Gastrocnemius medialis (tissue), 4 donors: ENCODE data around the gene DNM2. TPM values are rescaled to one million over a fixed set of nuclear protein-coding genes. Genes with fewer than 3 reads are reported as not detected.

Source experiments
- ATAC-seq, 2 donors: fragments of 150-250 bp; one replicate each; pipeline ENCODE4 v1.9.1; 2016
- DNase-seq, 2 donors: peaks; one replicate each; pipeline ENCODE4 v3.0.0-alpha.2; 2019
- H3K27ac ChIP-seq, 4 donors: fragments of 200-600 bp; sonication (generic); 1 replicate in 1 of 4; 2 replicates in 3 of 4; pipeline ENCODE4 v1.5.1; 2016 to 2018; ENCODE audit warnings: mild to moderate bottlenecking in 2 of 4, moderate library complexity in 1 of 4
- H3K27me3 ChIP-seq, 3 donors: fragments of 200-600 bp; sonication (generic) in 2 of 3; 1 replicate in 1 of 3; 2 replicates in 2 of 3; pipeline versions ENCODE4 v1.5.1 to v1.6.0; 2016 to 2019; ENCODE audit warnings: mild to moderate bottlenecking in 1 of 3, moderate library complexity in 1 of 3
- H3K36me3 ChIP-seq, 2 donors: fragments of 200-600 bp; sonication (generic) in 1 of 2; one replicate each; pipeline ENCODE4 v1.5.1; 2017 to 2018
- H3K4me1 ChIP-seq, 2 donors: fragments of 200-600 bp; sonication (generic) in 1 of 2; one replicate each; pipeline ENCODE4 v1.5.1; 2016 to 2017; ENCODE audit warnings: mild to moderate bottlenecking in 2 of 2
- H3K4me3 ChIP-seq, 4 donors: fragments of 200-600 bp; sonication (generic) in 3 of 4; 1 replicate in 1 of 4; 2 replicates in 3 of 4; pipeline ENCODE4 v1.5.1; 2016 to 2019; ENCODE audit warnings: mild to moderate bottlenecking in 2 of 4
- H3K9me3 ChIP-seq, 3 donors: fragments of 200-600 bp; sonication (generic) in 2 of 3; 1 replicate in 1 of 3; 2 replicates in 2 of 3; pipeline ENCODE4 v1.5.1; 2016 to 2019
- POLR2A ChIP-seq, 2 donors: fragments of 450-650 bp; IDR thresholded peaks; one replicate each; pipeline ENCODE4 v1.6.1; 2017; ENCODE audit warnings: antibody characterized with exemption in 2 of 2, mild to moderate bottlenecking in 2 of 2, moderate library complexity in 2 of 2
- in situ Hi-C, 4 donors: fragments of 200-750 bp; cut with MboI; loops; one replicate each; pipeline versions ENCODE4 v1.15.0 to v1.8.0; 2017; ENCODE audit warnings: low sequenced_read_pairs in 4 of 4
- intact Hi-C: fragments of 100-400 bp; cut with DNase I; formaldehyde crosslinking; loops from one replicate; pipeline ENCODE4 v1.15.1; 2023; ENCODE audit warnings: low total_unique reads
- total RNA-seq, 4 donors: library from RNA; depleted of rRNA; stranded (reverse); fragments of >200 nt; gene quantifications; one replicate each; pipeline versions ENCODE4 v1.1.0 to v1.2.3, GENCODE V29; 2016
- TF ChIP-seq, protein P1 (sequence below), 5 experiments: fragments of 450-650 bp in 3 of 5; fragments of 200-600 bp in 2 of 5; sonication (generic) in 2 of 5; IDR thresholded peaks in 4 of 5; conservative IDR thresholded peaks in 1 of 5; 1 replicate in 4 of 5; 2 replicates in 1 of 5; pipeline ENCODE4 v1.5.1; 2016 to 2019; ENCODE audit warnings: antibody characterized with exemption in 5 of 5, mild to moderate bottlenecking in 3 of 5, moderate library complexity in 3 of 5

Gene DNM2
- total RNA-seq, 4 donors from 2014 or later = 76.2 to 131 (median 108) TPM

DNA sequence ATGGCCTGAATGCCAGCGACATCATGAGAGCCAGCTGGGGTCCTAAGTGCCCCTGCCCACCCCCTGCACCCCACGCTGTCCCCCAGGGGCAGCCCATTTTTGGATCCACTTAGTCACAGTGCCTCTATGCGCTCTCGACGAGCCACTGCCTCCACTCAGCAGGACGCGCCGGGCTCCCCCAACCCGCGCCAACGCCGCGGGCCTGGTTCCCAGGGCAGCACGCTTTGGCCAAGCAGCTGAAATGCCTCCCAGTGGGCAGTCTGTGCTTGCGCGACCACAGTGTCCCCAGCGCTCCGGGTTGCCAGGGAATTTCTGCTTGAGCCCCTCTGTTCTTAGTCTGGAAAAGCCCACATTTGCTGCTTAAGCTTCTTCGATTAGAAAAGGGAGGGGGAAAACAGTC lies 78.8 kb downstream of the DNM2 start:
- Histone ChIP-seq H3K4me1 (no peaks in the 10 kb centered on the region), H3K9me3 (no peaks in the 10 kb centered on the region), H3K27ac (no peak overlapping the region), H3K36me3 (peaks cover 0 to 89% of the 10 kb centered on the region in 2 donors), H3K4me3 (no peak overlapping the region), H3K27me3 (no peaks in the 10 kb centered on the region)
- DNase-seq = no peak
- intact Hi-C loops = no loop called here
- in situ Hi-C loops = no loop called here
- TF ChIP-seq, protein P1, sequence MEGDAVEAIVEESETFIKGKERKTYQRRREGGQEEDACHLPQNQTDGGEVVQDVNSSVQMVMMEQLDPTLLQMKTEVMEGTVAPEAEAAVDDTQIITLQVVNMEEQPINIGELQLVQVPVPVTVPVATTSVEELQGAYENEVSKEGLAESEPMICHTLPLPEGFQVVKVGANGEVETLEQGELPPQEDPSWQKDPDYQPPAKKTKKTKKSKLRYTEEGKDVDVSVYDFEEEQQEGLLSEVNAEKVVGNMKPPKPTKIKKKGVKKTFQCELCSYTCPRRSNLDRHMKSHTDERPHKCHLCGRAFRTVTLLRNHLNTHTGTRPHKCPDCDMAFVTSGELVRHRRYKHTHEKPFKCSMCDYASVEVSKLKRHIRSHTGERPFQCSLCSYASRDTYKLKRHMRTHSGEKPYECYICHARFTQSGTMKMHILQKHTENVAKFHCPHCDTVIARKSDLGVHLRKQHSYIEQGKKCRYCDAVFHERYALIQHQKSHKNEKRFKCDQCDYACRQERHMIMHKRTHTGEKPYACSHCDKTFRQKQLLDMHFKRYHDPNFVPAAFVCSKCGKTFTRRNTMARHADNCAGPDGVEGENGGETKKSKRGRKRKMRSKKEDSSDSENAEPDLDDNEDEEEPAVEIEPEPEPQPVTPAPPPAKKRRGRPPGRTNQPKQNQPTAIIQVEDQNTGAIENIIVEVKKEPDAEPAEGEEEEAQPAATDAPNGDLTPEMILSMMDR (IDR thresholded peaks at IDR 0.05 in 4 of 5, conservative IDR thresholded peaks at IDR 0.05 in 1 of 5) = no peak
- no peak for TF ChIP-seq POLR2A (IDR thresholded peaks at IDR 0.05)
- ATAC-seq = no peak

DNA sequence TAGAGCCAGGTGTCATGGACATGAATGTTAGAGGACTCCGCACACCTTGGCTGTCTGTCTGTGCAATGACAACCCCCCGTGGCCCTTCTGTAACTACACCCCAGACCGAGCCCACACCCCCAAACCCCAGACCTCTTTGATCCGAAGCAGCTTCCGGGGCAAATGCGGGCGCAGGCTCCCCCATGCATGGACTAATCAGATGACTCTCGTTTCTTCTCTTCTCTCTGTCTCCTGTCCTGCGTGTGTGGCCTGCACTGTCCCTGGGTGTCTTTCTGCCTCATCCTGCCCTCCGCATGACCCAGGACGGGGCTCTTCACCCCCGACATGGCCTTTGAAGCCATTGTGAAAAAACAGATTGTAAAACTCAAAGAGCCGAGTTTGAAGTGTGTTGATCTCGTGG lies 79.2 kb downstream of the DNM2 start:
- H3K4me3 ChIP-seq = no peak overlapping the region
- TF ChIP-seq, protein P1 (IDR thresholded peaks at IDR 0.05 in 4 of 5, conservative IDR thresholded peaks at IDR 0.05 in 1 of 5) = no peak
- TF ChIP-seq POLR2A (IDR thresholded peaks at IDR 0.05) = no peak
- no peaks in the 10 kb centered on the region for H3K9me3 ChIP-seq
- peaks cover 0 to 86% of the 10 kb centered on the region in 2 donors for H3K36me3 ChIP-seq
- in situ Hi-C loops (no loop called here), intact Hi-C loops (no loop called here)
- H3K4me1 ChIP-seq = no peaks in the 10 kb centered on the region
- DNase-seq (no peak), ATAC-seq (no peak)
- no peak overlapping the region for H3K27ac ChIP-seq
- H3K27me3 ChIP-seq = no peaks in the 10 kb centered on the region

DNA sequence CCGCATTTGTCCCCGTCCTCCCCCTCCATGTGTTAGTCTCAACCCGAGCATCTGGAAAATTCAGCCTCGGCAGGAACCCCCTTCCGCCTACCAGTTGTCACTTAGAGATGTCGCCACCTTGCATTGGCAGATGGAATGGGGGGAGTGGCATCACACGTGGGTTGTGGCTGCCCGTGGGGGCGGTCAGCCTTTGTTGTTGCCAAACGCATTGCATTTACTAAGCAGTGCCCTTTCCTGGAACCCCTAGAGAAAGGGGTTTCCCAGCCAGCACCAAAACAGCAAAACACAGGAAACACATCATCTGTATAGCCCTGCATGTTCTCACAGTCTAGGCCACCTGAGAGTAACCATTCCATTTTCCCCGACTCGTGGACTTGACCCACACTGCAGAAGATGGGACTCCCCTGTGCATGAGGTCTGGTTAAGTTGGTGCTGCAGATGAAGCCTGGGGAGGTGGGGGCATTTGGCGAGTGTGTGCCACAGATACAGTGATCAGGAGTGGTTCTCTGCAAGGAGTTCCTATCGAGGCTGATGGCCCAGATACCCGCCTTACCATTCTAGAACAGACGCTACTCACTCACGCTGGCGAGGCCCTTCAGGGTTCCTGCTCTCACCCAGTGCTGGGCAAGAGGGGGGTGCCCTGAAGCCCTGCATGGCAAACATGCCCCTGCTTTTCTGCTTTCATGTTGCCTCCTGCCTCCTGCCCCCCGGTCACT lies 79.8 kb downstream of the DNM2 start:
- intact Hi-C loops = no loop called here
- no peaks in the 10 kb centered on the region for H3K27me3 ChIP-seq
- H3K27ac ChIP-seq = no peak overlapping the region
- DNase-seq (no peak), ATAC-seq (no peak)
- H3K4me1 ChIP-seq = no peaks in the 10 kb centered on the region
- TF ChIP-seq, protein P1 (IDR thresholded peaks at IDR 0.05 in 4 of 5, conservative IDR thresholded peaks at IDR 0.05 in 1 of 5) = no peak
- no peak for TF ChIP-seq POLR2A (IDR thresholded peaks at IDR 0.05)
- in situ Hi-C loops = no loop called here
- no peak overlapping the region for H3K4me3 ChIP-seq
- peaks cover 0 to 87% of the 10 kb centered on the region in 2 donors for H3K36me3 ChIP-seq
- H3K9me3 ChIP-seq = no peaks in the 10 kb centered on the region

DNA sequence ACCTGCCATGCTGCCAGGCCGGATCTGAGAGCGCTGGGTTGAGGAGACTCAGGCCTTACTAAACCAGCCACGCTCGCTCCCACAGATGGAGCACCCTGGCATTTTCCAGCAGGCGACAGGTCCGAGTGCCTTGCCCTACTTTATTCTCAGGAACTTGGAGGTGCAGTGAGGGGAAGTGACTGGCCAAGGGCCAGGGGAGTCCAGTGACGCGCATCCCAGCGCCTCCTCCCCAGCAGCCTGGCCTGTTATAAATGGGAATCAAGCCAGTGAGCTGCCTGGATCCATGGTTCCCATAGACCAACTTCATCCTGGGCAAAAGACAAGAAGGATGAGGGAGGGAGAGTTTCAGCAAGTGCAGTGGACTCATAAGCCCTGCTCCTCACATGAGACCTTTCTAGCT lies 82.6 kb downstream of the DNM2 start:
- in situ Hi-C loops (no loop called here), intact Hi-C loops (no loop called here)
- no peaks in the 10 kb centered on the region for H3K27me3 ChIP-seq
- DNase-seq (no peak), ATAC-seq (no peak)
- H3K4me3 ChIP-seq = no peak overlapping the region
- H3K9me3 ChIP-seq = no peaks in the 10 kb centered on the region
- H3K36me3 ChIP-seq = peaks cover 0 to 87% of the 10 kb centered on the region in 2 donors
- H3K4me1 ChIP-seq = no peaks in the 10 kb centered on the region
- no peak for TF ChIP-seq POLR2A (IDR thresholded peaks at IDR 0.05)
- TF ChIP-seq, protein P1 (IDR thresholded peaks at IDR 0.05 in 4 of 5, conservative IDR thresholded peaks at IDR 0.05 in 1 of 5) = no peak
- H3K27ac ChIP-seq = no peak overlapping the region

DNA sequence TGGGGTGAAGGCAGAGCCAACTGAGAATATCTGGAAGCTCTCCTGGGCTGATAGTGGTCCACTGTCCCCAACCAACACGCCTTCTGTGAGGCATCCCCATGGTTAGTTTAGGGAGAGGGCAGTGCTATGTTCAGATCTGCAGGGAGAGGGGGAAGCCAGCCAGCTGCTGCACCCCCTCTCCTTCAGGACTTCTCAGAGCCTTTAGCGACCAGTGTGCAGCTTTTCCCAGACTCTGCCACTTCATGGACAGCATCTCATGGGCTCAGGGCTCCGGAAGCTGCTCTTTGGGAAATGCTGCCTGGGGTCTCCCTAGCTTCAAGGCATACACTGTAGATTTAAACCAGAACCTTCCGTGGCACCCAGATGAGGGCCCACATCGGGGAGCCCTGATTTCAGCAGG lies 84.6 kb downstream of the DNM2 start:
- no peak for DNase-seq
- Histone ChIP-seq H3K27me3 (no peaks in the 10 kb centered on the region), H3K9me3 (no peaks in the 10 kb centered on the region), H3K36me3 (peaks cover 0 to 84% of the 10 kb centered on the region in 2 donors), H3K27ac (no peak overlapping the region), H3K4me3 (no peak overlapping the region), H3K4me1 (no peaks in the 10 kb centered on the region)
- intact Hi-C loops (no loop called here), in situ Hi-C loops (no loop called here)
- TF ChIP-seq, protein P1 (IDR thresholded peaks at IDR 0.05 in 4 of 5, conservative IDR thresholded peaks at IDR 0.05 in 1 of 5) = no peak
- TF ChIP-seq POLR2A (IDR thresholded peaks at IDR 0.05) = no peak
- no peak for ATAC-seq
